ENCODE measurements around the gene PRICKLE1. TPM values are rescaled to one million over a fixed set of nuclear protein-coding genes. Genes with fewer than 3 reads are reported as not detected.
A peak's percentile ranks its signal among the peaks of the same experiment; 100 is the strongest.

Gene PRICKLE1
- total and polyA plus RNA-seq, 10 of the 15 experiments (the other 5 are each of a cell fraction or from before 2014, with no cell fraction given) = 0.47 to 2.8 (median 0.86) TPM

DNA sequence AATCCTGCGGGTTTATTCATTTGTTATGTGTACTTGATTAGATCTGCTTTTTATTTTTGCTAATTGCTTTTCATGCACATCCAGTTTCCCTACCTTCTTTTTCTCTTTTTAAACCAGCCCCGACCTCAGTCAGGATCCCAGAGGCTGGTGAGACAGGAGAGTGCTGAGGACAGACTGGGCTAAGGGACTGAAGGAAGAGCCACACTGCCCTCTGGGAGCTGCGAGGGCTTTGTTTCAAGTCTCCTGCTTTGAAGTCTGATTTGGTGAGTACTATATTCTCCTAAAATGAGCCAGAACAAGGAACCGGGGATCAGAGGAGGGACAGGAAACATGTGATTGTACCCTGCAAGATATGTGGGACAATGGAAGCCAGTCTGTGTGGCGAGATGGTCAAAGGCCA, 23.9 kb downstream of the PRICKLE1 start:
- CTCF ChIA-PET = interaction anchor here (1.1 to 8.8 kb wide), 2 partner anchors 80 to 193 kb away, joined by 4 to 117 read pairs; no protein-coding TSS in a partner anchor
- WGBS (ENCODE audit: insufficient coverage, insufficient replicate concordance, low lambda C conversion rate, missing lambda C conversion rate) = 23% methylated on average over 5 of the region's 5 CpGs

DNA sequence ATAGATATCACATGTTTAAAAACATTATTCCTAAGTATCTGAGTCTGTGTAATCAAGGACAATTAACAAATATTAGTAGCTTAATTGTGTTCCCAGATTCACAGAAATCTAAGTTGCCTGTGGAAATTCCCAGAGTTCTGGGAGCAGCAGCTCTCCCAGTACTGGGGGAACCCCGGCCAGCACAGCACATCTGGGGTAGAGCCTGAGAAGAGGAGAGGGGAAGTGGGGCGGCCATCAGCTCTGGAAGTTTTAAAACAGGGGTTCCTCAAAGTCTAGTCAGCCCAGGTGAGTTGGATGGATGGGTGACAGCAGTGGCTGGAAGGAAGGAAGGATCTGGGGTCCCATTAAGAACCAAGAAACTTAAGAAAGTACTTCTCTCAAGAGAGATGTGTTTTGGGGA, 24.6 kb downstream of the PRICKLE1 start:
- intact Hi-C loops (cut with micrococcal nuclease; ENCODE audit: unreplicated experiment) (loop anchor here (5.0 to 10.0 kb wide), 2 partner anchors 717 to 1290 kb away; no protein-coding TSS in a partner anchor), in situ Hi-C loops (cut with MboI) (no loop called here)
- BruUV-seq (replicated peaks) = no TSS peak
- Histone ChIP-seq H3K27ac (ENCODE audit: control insufficient read depth, insufficient read depth) (no peak overlapping the region), H2AFZ (ENCODE audit: control insufficient read depth, low read depth, low read length) (no peak overlapping the region), H3K9ac (ENCODE audit: control insufficient read depth, insufficient read depth, low read length) (no peak overlapping the region), H3K27me3 (replicated peaks in 1 of 2; ENCODE audit: control insufficient read depth in 2 of 2, insufficient read depth in 2 of 2, low read length in 1 of 2) (no peaks in the 10 kb centered on the region), H3K4me1 (ENCODE audit: control insufficient read depth, insufficient read depth, low read length) (no peaks in the 10 kb centered on the region), H3K36me3 (ENCODE audit: control insufficient read depth in 2 of 2, insufficient read depth in 2 of 2, low read length in 1 of 2) (no peaks in the 10 kb centered on the region), H4K20me1 (ENCODE audit: control insufficient read depth, insufficient read depth) (no peaks in the 10 kb centered on the region), H3K4me3 (no peak overlapping the region), H3K9me3 (replicated peaks; ENCODE audit: control insufficient read depth, insufficient read depth, low read length) (no peaks in the 10 kb centered on the region), H3K4me2 (ENCODE audit: control insufficient read depth, insufficient read depth) (no peak overlapping the region), H3K79me2 (ENCODE audit: control insufficient read depth, insufficient read depth, low read length) (no peaks in the 10 kb centered on the region)
- POLR2A ChIA-PET = no interaction called here
- RAD21 ChIA-PET (ENCODE audit: unreplicated experiment) = no interaction called here
- no peak for DNase-seq (ENCODE audit: low read depth, low spot score)
- no peak for ATAC-seq
- CTCF ChIA-PET = interaction anchor here (1.1 to 8.8 kb wide), 2 partner anchors 79 to 193 kb away, joined by 4 to 117 read pairs; no protein-coding TSS in a partner anchor
- SMC1A ChIA-PET (ENCODE audit: uncharacterized antibody, unreplicated experiment) = interaction anchor here (1.0 kb wide), 1 partner anchor 80 kb away, joined by 4 read pairs; no protein-coding TSS in a partner anchor
- FAIRE-seq = no peak
- 0% methylated on average over 2 of the region's 2 CpGs for WGBS (ENCODE audit: insufficient coverage, insufficient replicate concordance, low lambda C conversion rate, missing lambda C conversion rate)
- TF ChIP-seq FOXM1 (IDR thresholded peaks at IDR 0.05; ENCODE audit: low read depth, low read length) = no peak
- TF ChIP-seq, protein P1, sequence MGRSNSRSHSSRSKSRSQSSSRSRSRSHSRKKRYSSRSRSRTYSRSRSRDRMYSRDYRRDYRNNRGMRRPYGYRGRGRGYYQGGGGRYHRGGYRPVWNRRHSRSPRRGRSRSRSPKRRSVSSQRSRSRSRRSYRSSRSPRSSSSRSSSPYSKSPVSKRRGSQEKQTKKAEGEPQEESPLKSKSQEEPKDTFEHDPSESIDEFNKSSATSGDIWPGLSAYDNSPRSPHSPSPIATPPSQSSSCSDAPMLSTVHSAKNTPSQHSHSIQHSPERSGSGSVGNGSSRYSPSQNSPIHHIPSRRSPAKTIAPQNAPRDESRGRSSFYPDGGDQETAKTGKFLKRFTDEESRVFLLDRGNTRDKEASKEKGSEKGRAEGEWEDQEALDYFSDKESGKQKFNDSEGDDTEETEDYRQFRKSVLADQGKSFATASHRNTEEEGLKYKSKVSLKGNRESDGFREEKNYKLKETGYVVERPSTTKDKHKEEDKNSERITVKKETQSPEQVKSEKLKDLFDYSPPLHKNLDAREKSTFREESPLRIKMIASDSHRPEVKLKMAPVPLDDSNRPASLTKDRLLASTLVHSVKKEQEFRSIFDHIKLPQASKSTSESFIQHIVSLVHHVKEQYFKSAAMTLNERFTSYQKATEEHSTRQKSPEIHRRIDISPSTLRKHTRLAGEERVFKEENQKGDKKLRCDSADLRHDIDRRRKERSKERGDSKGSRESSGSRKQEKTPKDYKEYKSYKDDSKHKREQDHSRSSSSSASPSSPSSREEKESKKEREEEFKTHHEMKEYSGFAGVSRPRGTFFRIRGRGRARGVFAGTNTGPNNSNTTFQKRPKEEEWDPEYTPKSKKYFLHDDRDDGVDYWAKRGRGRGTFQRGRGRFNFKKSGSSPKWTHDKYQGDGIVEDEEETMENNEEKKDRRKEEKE (IDR thresholded peaks at IDR 0.05) = no peak
- TF ChIP-seq, protein P2, sequence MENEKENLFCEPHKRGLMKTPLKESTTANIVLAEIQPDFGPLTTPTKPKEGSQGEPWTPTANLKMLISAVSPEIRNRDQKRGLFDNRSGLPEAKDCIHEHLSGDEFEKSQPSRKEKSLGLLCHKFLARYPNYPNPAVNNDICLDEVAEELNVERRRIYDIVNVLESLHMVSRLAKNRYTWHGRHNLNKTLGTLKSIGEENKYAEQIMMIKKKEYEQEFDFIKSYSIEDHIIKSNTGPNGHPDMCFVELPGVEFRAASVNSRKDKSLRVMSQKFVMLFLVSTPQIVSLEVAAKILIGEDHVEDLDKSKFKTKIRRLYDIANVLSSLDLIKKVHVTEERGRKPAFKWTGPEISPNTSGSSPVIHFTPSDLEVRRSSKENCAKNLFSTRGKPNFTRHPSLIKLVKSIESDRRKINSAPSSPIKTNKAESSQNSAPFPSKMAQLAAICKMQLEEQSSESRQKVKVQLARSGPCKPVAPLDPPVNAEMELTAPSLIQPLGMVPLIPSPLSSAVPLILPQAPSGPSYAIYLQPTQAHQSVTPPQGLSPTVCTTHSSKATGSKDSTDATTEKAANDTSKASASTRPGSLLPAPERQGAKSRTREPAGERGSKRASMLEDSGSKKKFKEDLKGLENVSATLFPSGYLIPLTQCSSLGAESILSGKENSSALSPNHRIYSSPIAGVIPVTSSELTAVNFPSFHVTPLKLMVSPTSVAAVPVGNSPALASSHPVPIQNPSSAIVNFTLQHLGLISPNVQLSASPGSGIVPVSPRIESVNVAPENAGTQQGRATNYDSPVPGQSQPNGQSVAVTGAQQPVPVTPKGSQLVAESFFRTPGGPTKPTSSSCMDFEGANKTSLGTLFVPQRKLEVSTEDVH (IDR thresholded peaks at IDR 0.05; ENCODE audit: low read depth, partially characterized antibody) = no peak
- TF ChIP-seq, protein P3, sequence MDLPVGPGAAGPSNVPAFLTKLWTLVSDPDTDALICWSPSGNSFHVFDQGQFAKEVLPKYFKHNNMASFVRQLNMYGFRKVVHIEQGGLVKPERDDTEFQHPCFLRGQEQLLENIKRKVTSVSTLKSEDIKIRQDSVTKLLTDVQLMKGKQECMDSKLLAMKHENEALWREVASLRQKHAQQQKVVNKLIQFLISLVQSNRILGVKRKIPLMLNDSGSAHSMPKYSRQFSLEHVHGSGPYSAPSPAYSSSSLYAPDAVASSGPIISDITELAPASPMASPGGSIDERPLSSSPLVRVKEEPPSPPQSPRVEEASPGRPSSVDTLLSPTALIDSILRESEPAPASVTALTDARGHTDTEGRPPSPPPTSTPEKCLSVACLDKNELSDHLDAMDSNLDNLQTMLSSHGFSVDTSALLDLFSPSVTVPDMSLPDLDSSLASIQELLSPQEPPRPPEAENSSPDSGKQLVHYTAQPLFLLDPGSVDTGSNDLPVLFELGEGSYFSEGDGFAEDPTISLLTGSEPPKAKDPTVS (IDR thresholded peaks at IDR 0.05; ENCODE audit: low read depth, low read length) = no peak

More for the DNA sequence above, 23.9 kb downstream of the PRICKLE1 start:
- 0 out of 3 replicates have a peak, but pooled peaks have one; percentile 26 for ATAC-seq
- Histone ChIP-seq H3K27me3 (replicated peaks in 1 of 2; ENCODE audit: control insufficient read depth in 2 of 2, insufficient read depth in 2 of 2, low read length in 1 of 2) (no peaks in the 10 kb centered on the region), H4K20me1 (ENCODE audit: control insufficient read depth, insufficient read depth) (no peaks in the 10 kb centered on the region), H3K4me2 (ENCODE audit: control insufficient read depth, insufficient read depth) (no peak overlapping the region), H3K79me2 (ENCODE audit: control insufficient read depth, insufficient read depth, low read length) (no peaks in the 10 kb centered on the region), H3K27ac (ENCODE audit: control insufficient read depth, insufficient read depth) (no peak overlapping the region), H3K4me1 (ENCODE audit: control insufficient read depth, insufficient read depth, low read length) (no peaks in the 10 kb centered on the region), H3K9ac (ENCODE audit: control insufficient read depth, insufficient read depth, low read length) (no peak overlapping the region), H3K9me3 (replicated peaks; ENCODE audit: control insufficient read depth, insufficient read depth, low read length) (no peaks in the 10 kb centered on the region), H3K36me3 (ENCODE audit: control insufficient read depth in 2 of 2, insufficient read depth in 2 of 2, low read length in 1 of 2) (no peaks in the 10 kb centered on the region), H3K4me3 (no peak overlapping the region), H2AFZ (ENCODE audit: control insufficient read depth, low read depth, low read length) (no peak overlapping the region)
- SMC1A ChIA-PET (ENCODE audit: uncharacterized antibody, unreplicated experiment) = no interaction called here
- intact Hi-C loops (cut with micrococcal nuclease; ENCODE audit: unreplicated experiment) = loop anchor here (5.0 to 10.0 kb wide), 2 partner anchors 717 to 1291 kb away; no protein-coding TSS in a partner anchor
- RAD21 ChIA-PET (ENCODE audit: unreplicated experiment) = no interaction called here
- POLR2A ChIA-PET = no interaction called here
- in situ Hi-C loops (cut with MboI) = no loop called here
- no peak for DNase-seq (ENCODE audit: low read depth, low spot score)
- FAIRE-seq = no peak
- TF ChIP-seq, protein P4, sequence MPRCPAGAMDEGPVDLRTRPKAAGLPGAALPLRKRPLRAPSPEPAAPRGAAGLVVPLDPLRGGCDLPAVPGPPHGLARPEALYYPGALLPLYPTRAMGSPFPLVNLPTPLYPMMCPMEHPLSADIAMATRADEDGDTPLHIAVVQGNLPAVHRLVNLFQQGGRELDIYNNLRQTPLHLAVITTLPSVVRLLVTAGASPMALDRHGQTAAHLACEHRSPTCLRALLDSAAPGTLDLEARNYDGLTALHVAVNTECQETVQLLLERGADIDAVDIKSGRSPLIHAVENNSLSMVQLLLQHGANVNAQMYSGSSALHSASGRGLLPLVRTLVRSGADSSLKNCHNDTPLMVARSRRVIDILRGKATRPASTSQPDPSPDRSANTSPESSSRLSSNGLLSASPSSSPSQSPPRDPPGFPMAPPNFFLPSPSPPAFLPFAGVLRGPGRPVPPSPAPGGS (IDR thresholded peaks at IDR 0.05; ENCODE audit: borderline replicate concordance, insufficient read depth, low read depth, low read length, poor library complexity, severe bottlenecking) = no peak
- TF ChIP-seq MXI1 (IDR thresholded peaks at IDR 0.05; ENCODE audit: low read depth, low read length) (no peak), RAD21 (IDR thresholded peaks at IDR 0.05; ENCODE audit: insufficient read depth, low read depth, low read length) (0 out of 2 replicates have a peak, but pooled peaks have one; percentile 12), MTA3 (IDR thresholded peaks at IDR 0.05; ENCODE audit: borderline replicate concordance, low read length) (no peak), ZNF24 (IDR thresholded peaks at IDR 0.05) (no peak)
- BruUV-seq (replicated peaks) = no TSS peak

Measured in GM12878 (cell line).